ENCODE results near the gene ACACA.

DNA sequence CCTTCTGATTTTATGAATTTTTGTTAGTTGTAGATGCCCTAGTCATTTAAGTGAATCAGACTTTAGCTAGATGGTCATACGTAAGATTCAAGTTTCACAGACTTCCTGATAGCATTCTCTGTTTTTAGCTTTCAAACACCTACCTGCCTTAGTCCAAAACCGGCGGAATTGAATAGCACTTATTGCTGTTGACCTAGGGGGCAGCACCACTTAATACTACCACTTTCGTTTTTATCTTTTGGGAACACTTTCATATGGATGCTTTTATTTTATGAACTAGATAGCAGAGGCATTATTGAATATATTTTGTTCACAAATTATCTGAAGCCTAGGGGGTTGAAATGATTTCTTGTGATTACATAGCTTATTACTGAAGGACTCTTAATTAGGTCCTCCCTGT lies 31.5 kb upstream of the ACACA start:
- TF ChIP-seq CTCF (IDR thresholded peaks at IDR 0.05) (no peak), POLR2A (IDR thresholded peaks at IDR 0.05) (no peak)
